SH-SY5Y (cell line): Measurements from ENCODE around the gene CCPG1.

Source experiments
- GATA2 ChIP-seq: IDR thresholded peaks from 2 replicates; pipeline ENCODE4 v1.6.1; 2011; ENCODE audit warnings: mild to moderate bottlenecking, low read depth, low read length
- GATA3 ChIP-seq: IDR thresholded peaks from 2 replicates; pipeline ENCODE4 v1.6.1; 2011; ENCODE audit warnings: low read depth, mild to moderate bottlenecking, low read length, moderate library complexity

DNA sequence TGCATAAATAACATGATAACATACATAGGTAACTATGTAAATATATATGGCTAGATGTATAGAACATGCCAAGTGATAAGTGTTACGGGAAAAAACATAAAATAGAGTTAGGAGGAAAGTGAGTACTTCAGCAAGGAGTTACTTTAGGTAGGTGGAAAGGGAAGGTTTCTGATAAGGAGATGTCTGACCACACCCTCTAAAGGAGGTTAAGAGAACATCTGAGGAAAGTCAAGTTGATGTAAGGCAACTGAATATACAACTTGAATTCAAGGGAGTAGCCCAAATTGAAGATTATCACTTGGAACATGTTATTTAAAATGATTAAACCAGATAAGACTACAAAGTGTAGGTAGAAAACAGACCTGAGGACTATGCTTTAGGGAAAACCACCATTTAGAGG, 13.9 kb upstream of the CCPG1 start:
- TF ChIP-seq GATA2 (no peak), GATA3 (no peak)
